Left kidney (tissue), 2 donors: ENCODE data around the gene ZNF407. TPM values are rescaled to one million over a fixed set of nuclear protein-coding genes. Genes with fewer than 3 reads are reported as not detected.

ENCODE experiments used
- DNase-seq: peaks from one replicate; pipeline ENCODE4 v3.0.0-alpha.2; 2013
- polyA plus RNA-seq: library from polyadenylated mRNA; unstranded; fragments of 120-200 nt; gene quantifications from one replicate; pipeline ENCODE4 v1.2.1, GENCODE V29; 2013; ENCODE audit not compliant: insufficient read length

Gene ZNF407
- polyA plus RNA-seq, 1 donor: 11.4 TPM

DNA sequence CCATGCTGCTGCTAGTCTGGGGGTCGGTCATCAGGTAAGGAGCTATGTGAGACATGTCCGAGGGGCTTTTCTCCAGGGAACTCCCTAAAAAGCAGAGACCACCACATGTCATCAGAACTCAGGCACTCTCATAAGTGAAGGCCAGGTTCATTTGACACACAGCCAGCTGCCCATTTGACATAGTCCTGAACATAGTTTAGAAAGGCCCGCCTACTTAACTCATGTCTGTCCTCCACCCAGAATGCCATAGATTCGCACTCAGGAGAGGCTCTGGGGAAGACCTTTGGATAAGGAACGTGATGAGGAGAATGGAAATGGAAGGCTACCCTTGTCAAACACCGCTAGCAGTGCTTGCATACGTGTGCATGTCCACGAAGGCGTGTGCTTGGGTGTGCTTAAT, 454.1 kb downstream of the ZNF407 start:
- no peak for DNase-seq

GRCh38 chr18:75052475-75052874, 454.8 kb downstream of the ZNF407 start:
- DNase-seq: no peak

- DNase-seq: no peak
These were observed 455.5 kb downstream of the ZNF407 start for GRCh38 chr18:75053028-75053629.

- no peak for DNase-seq
These were observed 456.4 kb downstream of the ZNF407 start for GRCh38 chr18:75054046-75054445.

- DNase-seq: no peak
These were observed 456.9 kb downstream of the ZNF407 start for GRCh38 chr18:75054611-75055010.

DNA sequence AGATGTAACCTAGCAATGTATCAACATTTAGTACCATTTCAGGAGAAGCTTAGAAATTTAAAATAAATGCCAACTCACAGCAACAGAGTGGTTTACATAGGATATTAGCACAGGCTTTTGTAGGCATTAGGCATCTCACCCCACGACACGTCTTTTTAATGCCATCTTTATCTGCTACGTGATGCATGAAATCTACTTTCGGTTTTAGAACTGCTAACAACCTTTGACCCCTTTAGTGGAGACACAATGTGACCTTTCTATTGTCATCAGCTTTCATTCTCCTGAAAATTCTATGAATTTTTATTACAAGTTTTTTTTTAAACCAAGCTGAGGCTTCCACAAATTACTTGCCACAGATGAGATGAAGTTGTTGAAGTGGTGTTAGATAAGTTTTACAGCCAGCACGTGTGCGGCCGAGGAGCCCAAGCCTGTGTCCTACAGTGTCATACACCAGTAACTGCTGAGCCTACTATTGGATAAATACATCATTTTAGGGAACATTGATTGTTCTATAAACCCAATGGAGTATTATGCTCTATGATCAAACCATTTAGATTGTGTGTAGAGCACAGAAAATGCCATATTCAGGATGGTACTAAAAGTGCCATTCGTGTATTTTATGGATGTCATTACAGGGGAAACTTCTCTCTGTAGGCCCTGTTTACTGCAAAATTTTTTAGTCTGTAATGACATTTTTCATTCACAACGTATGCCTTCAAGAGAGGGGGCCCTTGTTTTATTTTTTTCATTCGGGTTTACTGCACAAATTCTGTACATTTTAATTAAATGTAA, 459.7 kb downstream of the ZNF407 start:
- DNase-seq: no peak

- DNase-seq: no peak
These were observed 462.5 kb downstream of the ZNF407 start for GRCh38 chr18:75060185-75060584.

DNA sequence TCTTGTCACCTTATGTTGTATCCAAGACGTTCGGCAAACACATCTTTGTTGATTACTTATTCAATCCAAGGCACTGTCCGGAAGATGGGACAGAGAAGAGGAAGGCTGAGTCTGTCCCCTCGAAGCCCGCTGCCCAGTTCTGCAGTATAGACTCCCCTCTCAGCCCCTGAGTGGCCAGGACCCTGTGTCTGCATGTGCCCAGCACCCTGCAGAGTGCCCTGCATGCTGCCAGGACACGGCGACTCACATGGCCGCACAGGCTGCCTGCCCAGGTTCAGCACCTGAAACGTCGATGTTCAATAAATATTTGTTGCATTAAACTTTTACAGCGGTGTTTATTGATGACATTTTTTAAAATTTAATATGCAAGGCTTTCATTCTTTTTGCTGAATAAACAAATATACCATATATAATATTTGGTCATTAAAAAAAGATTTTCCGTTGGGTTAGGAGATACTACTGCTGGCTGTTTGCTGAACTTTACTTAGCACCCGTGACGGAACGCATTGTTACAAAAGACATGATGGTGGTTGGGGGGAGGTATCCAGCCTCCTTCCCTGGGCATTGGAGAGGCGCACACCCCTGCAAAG, 464.7 kb downstream of the ZNF407 start:
- no peak for DNase-seq

DNA sequence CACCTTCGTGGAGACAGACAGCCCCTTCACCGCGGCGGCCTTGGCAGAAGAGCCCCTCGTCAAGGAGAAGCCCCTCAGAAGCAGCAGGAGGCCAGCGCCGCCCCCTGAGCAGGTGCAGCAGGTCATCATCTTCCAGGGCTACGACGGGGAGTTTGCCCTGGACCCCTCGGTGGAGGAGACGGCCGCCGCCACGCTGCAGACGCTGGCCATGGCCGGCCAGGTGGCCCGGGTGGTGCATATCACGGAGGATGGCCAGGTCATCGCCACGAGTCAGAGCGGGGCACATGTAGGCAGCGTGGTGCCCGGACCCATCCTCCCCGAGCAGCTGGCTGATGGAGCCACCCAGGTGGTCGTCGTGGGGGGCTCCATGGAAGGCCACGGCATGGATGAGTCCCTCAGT, 465.5 kb downstream of the ZNF407 start:
- DNase-seq: no peak

DNA sequence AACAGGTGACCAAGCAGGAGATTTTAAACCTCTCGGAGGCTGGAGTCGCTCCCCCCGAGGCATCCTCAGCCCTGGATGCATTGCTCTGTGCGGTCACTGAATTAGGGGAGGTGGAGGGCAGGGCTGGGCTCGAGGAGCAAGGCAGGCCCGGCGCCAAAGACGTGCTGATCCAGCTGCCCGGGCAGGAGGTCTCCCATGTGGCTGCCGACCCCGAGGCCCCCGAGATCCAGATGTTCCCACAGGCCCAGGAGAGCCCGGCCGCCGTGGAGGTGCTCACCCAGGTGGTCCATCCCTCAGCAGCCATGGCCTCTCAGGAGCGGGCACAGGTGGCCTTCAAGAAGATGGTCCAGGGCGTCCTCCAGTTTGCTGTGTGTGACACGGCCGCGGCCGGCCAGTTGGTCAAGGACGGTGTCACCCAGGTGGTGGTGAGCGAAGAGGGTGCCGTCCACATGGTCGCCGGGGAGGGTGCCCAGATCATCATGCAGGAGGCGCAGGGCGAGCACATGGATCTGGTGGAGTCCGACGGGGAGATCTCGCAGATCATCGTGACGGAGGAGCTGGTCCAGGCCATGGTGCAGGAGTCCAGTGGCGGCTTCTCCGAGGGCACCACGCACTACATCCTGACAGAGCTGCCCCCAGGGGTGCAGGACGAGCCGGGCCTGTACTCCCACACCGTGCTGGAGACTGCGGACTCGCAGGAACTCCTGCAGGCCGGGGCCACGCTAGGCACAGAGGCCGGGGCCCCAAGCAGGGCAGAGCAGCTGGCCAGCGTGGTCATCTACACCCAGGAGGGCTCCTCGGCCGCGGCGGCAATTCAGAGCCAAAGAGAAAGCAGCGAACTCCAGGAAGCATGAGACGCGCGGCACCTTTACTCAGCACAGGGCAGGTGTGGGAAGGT, 466.2 kb downstream of the ZNF407 start:
- DNase-seq: no peak

DNA sequence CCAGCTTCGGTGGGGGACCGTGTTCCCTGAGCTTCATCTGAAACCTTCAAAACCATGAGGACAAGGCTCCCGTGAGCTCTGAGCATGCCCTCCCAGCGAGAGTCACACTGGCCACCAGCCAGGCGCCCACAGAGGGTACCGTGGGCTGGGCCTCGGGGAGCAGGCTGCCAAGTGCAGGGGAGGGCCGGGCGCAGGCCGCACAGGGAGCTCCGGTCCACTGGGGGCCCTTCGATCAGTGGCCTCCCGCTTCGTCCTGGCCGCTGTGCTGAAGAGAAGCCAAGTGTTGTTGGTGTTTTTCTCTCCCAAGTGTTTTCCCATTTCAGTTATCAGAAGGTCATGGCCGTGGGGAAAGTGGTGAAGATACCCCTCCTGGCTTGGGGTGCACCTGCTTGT, 466.8 kb downstream of the ZNF407 start:
- no peak for DNase-seq

- no peak for DNase-seq
These were observed 467.8 kb downstream of the ZNF407 start for GRCh38 chr18:75065251-75066000.

DNA sequence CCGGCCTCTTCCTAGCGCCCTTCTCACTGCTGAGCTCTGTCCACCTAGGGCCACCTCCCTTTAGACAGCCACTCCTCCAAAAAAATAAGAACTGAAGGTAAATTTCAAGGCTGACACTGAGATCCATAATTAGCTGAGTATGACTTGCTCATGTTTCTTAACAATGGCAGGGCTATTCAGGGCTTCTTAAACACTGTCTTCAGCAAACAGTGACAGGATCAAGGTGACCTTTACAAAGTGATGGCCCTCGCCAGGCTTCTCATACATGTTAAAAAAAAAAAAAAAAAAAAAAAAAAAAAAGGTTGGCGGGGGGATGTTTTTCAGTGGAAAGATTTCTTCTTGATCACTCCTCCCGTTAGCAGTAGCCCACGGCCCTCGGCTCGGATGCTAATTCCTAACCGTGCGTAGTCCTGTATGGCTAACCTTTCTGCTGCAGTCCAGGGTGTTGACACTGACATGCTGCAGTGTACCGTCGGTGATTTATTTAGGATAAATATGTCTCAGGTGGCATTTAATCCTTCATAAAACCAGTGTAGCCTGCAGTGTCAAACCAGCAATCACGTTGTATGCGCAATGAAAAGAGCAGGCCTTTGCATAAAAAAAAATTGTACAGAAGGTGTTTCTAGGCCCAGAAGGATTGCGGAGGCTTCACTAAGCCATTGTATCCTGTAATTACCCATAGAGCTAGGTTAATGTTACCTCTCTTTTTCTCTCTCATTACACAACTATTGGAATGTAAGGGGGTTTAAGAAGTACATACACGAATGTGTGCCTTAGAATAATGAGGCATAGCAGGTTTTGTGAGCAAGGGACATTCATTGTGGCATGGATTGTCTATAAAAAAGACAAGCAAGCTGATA, 468.6 kb downstream of the ZNF407 start:
- no peak for DNase-seq

DNA sequence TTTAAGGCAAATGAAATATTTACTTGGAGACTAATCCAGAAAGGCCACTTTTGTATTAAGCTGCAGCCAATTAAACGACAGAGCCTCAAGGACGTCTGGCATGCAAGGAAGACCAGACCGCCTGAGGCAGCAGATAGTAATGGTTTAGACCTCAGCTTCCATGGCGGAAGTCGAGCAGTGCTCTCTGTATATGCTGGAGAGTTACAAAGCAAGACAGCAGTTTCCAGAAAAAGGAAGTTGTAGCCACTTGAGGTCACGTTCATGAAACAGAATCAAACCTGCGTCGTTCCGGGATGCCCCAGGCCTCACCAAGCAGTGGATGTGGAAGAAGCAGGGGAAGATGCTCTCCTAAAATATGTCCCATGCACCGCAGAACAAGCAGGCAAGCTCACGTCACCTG, 469.3 kb downstream of the ZNF407 start:
- DNase-seq: no peak

- no peak for DNase-seq
These were observed 470.5 kb downstream of the ZNF407 start for GRCh38 chr18:75067996-75068645.

GRCh38 chr18:75068682-75069435, 471.2 kb downstream of the ZNF407 start:
- no peak for DNase-seq

GRCh38 chr18:75070235-75070624, 472.6 kb downstream of the ZNF407 start:
- DNase-seq: no peak

DNA sequence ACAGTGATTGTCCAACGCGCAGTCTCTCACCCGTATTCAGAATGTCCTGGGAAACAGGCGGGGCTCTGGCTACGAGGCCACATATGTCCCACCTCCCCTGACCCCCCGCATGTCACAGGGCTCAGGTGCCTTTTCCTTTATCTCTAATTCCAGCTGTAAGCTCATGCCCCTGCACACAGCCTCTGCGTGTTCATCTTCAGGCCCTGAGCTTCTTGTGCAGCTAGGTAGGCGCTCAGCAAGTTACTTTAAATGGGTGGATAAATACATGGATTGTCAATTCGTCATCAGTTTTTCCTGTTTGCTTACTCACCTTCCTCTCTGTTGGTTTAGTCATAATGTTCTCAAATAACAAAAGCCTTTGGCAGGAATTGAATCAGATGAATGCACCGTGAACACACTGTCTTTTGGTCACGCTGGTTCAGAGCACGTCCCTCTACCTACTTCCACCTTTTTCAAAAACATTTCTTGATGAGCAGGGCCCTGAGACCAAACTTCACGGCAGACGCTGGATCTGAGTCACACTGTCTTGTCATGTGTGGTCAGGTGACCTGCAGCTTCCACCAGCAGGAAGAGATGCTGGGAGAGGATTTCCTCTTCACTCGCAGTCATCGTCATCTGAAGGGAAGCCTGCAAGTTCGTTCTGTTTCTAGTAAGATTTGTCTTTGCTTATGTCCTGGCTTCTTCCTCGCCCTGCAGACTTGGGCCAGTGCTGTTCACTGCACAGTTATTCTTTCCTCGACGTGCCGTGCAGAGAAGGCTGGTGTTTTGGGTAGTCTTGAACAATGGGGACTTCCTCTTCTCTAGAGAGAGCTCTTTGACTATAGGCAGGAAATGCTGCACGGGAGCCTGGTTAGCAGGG, 473.2 kb downstream of the ZNF407 start:
- DNase-seq: no peak

- no peak for DNase-seq
These were observed 473.8 kb downstream of the ZNF407 start for GRCh38 chr18:75071484-75071785.
